ENCODE measurements around the gene CCL3. TPM values are rescaled to one million over a fixed set of nuclear protein-coding genes. Genes with fewer than 3 reads are reported as not detected.

CCL3 gene
- total and polyA plus RNA-seq, 7 experiments from 2014 or later: 1.6 to 72.5 (median 44.0) TPM; not detected in 2

Other genes with a start within 250 kb of the CCL3 start
- gene HEATR9, start 221.3 kb downstream of the CCL3 start, total RNA-seq: 1 to 10 TPM in 1 of 5 experiments, under 1 TPM in 1, not detected in 3; 0.22 to 1.9 TPM
- gene HEATR9, start 221.3 kb downstream of the CCL3 start, polyA plus RNA-seq: under 1 TPM in 1 of 2 donors, not detected in 1; 0.09 TPM
- 100 to 1,000 TPM in 1 of 5 experiments, 10 to 100 TPM in 4; 17.0 to 192 (median 29.1) TPM for gene CCL5, start 209.8 kb downstream of the CCL3 start, total RNA-seq
- 1 to 10 TPM; 2.8 to 4.1 TPM for gene CCL5, start 209.8 kb downstream of the CCL3 start, polyA plus RNA-seq
- gene RDM1, start 159.4 kb downstream of the CCL3 start, total RNA-seq: 1 to 10 TPM in 1 of 5 experiments, not detected in 4; 6.9 TPM
- gene RDM1, start 159.4 kb downstream of the CCL3 start, polyA plus RNA-seq: under 1 TPM in 1 of 2 donors, not detected in 1; 0.39 TPM
- not detected for gene LYZL6, start 146.4 kb downstream of the CCL3 start, total RNA-seq
- not detected for gene LYZL6, start 146.4 kb downstream of the CCL3 start, polyA plus RNA-seq
- not detected for gene CCL16, start 108.6 kb downstream of the CCL3 start, total RNA-seq
- gene CCL16, start 108.6 kb downstream of the CCL3 start, polyA plus RNA-seq: not detected
- not detected for gene CCL14, start 103.4 kb downstream of the CCL3 start, total RNA-seq
- not detected for gene CCL14, start 103.4 kb downstream of the CCL3 start, polyA plus RNA-seq
- not detected for gene CCL15, start 88.6 kb downstream of the CCL3 start, total RNA-seq
- gene CCL15, start 88.6 kb downstream of the CCL3 start, polyA plus RNA-seq: not detected
- not detected for gene CCL23, start 72.2 kb downstream of the CCL3 start, total RNA-seq
- not detected for gene CCL23, start 72.2 kb downstream of the CCL3 start, polyA plus RNA-seq
- not detected for gene CCL18, start 25.9 kb downstream of the CCL3 start, total RNA-seq
- not detected for gene CCL18, start 25.9 kb downstream of the CCL3 start, polyA plus RNA-seq
- 10 to 100 TPM in 3 of 5 experiments, 1 to 10 TPM in 2; 1.6 to 35.6 (median 12.8) TPM for gene CCL4, start 13.7 kb upstream of the CCL3 start, total RNA-seq
- under 1 TPM; 0.74 to 0.96 TPM for gene CCL4, start 13.7 kb upstream of the CCL3 start, polyA plus RNA-seq
- 10 to 100 TPM in 2 of 5 experiments, 1 to 10 TPM in 3; 4.0 to 13.3 (median 9.7) TPM for gene TBC1D3B, start 86.5 kb upstream of the CCL3 start, total RNA-seq
- not detected for gene TBC1D3B, start 86.5 kb upstream of the CCL3 start, polyA plus RNA-seq
- 10 to 100 TPM in 2 of 5 experiments, 1 to 10 TPM in 1, under 1 TPM in 1, not detected in 1; 0.70 to 57.5 (median 17.7) TPM for gene CCL3L1, start 106.6 kb upstream of the CCL3 start, total RNA-seq
- not detected for gene CCL3L1, start 106.6 kb upstream of the CCL3 start, polyA plus RNA-seq
- gene CCL4L2, start 120.9 kb upstream of the CCL3 start, total RNA-seq: 10 to 100 TPM in 1 of 5 experiments, 1 to 10 TPM in 2, not detected in 2; 5.3 to 10.0 (median 9.7) TPM
- gene CCL4L2, start 120.9 kb upstream of the CCL3 start, polyA plus RNA-seq: not detected
- gene TBC1D3I, start 174.4 kb upstream of the CCL3 start, total RNA-seq: 1 to 10 TPM in 1 of 5 experiments, under 1 TPM in 4; 0.16 to 1.1 (median 0.59) TPM
- under 1 TPM in 1 of 2 donors, not detected in 1; 0.19 TPM for gene TBC1D3I, start 174.4 kb upstream of the CCL3 start, polyA plus RNA-seq
- not detected for gene TBC1D3G, start 233.7 kb upstream of the CCL3 start, total RNA-seq
- gene TBC1D3G, start 233.7 kb upstream of the CCL3 start, polyA plus RNA-seq: not detected

Measured in naive thymus-derived CD4-positive, alpha-beta T cell (primary cell).